ENCODE results near the gene FAM83B. TPM values are rescaled to one million over a fixed set of nuclear protein-coding genes. Genes with fewer than 3 reads are reported as not detected.
A peak's percentile ranks its signal among the peaks of the same experiment; 100 is the strongest.

The FAM83B gene
- total RNA-seq, 1 experiment from 2014 or later, result 5.7 TPM

DNA sequence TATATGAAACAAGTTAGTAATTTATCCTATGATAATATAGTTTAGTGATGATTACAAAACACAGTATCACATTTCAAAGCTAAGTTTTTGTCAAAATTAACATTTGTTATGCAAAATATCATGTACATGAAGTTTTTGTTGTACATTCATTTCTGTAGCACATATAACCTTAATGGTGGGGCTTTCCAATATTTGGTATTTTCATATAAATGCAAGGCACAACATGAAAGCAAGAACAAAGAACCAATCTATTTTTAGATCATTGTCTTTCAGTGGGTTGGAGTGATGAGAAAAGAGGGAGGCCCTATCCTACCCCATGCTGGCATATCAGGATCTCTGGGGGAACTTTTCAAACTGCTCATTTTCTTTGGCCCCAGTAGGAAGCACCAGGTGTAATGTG is 53.4 kb downstream of the FAM83B start:
- no peaks in the 10 kb centered on the region for H4K20me1 ChIP-seq (ENCODE audit: control insufficient read depth, insufficient read depth, insufficient read length)
- H2BK5ac ChIP-seq (ENCODE audit: insufficient read length, low read length), result no peak overlapping the region
- Mint-ChIP-seq H3K36me3 (ENCODE audit: insufficient read depth in 1 of 3, low read depth in 3 of 3) (no peaks in the 10 kb centered on the region), H3K27me3 (ENCODE audit: low read depth) (no peaks in the 10 kb centered on the region), H3K9me3 (no peaks in the 10 kb centered on the region), H3K4me1 (peaks cover 11% of the 10 kb centered on the region in 2 experiments), H3K27ac (peak overlapping the region in 1 of 3 experiments; percentile 6; a peak in 2 of 7 replicates), H3K4me3 (no peak overlapping the region)
- H3K79me2 ChIP-seq (ENCODE audit: insufficient read depth, low read length), result no peaks in the 10 kb centered on the region
- H4K91ac ChIP-seq (ENCODE audit: insufficient read length, low read depth, low read length), result no peak overlapping the region
- H4K5ac ChIP-seq (ENCODE audit: insufficient read length, low read depth, low read length), result no peak overlapping the region
- no peak overlapping the region for H2BK120ac ChIP-seq (ENCODE audit: low read depth, low read length, poor library complexity, severe bottlenecking)
- H2AK5ac ChIP-seq (ENCODE audit: insufficient read length, low read length), result no peak overlapping the region
- H3K79me1 ChIP-seq (ENCODE audit: insufficient read depth, low read depth, low read length, poor library complexity, severe bottlenecking), result no peaks in the 10 kb centered on the region
- H3K4me1 ChIP-seq (ENCODE audit: insufficient read depth, low read length), result no peaks in the 10 kb centered on the region
- H2BK15ac ChIP-seq (ENCODE audit: low read depth, low read length), result no peak overlapping the region
- no peak for DNase-seq
- H3K9me3 ChIP-seq (ENCODE audit: control insufficient read depth, low read depth, low read length), result no peaks in the 10 kb centered on the region
- H3K23ac ChIP-seq (ENCODE audit: insufficient read length, low read depth, low read length), result no peak overlapping the region
- no peak overlapping the region for H3K4me2 ChIP-seq (ENCODE audit: insufficient read depth, insufficient read length, low read length)
- H3K56ac ChIP-seq (ENCODE audit: insufficient read length, low read depth, low read length), result no peak overlapping the region
- no peak overlapping the region for H2BK20ac ChIP-seq (ENCODE audit: low read depth, low read length, poor library complexity, severe bottlenecking)
- no peak overlapping the region for H3K27ac ChIP-seq (ENCODE audit: insufficient read length, low read depth, low read length)
- no peaks in the 10 kb centered on the region for H3K23me2 ChIP-seq (ENCODE audit: insufficient read length, low read depth, low read length, poor library complexity, severe bottlenecking)
- no peak overlapping the region for H2BK12ac ChIP-seq (ENCODE audit: insufficient read length, low read depth, low read length)
- H3K18ac ChIP-seq (ENCODE audit: insufficient read length, low read depth, low read length), result no peak overlapping the region
- no peak overlapping the region for H3K4ac ChIP-seq (ENCODE audit: low read depth, low read length)
- no peak overlapping the region for H3K9ac ChIP-seq (ENCODE audit: extremely low read depth, insufficient read length, low read length)
- H2AFZ ChIP-seq (ENCODE audit: low read length), result no peak overlapping the region
- H3K14ac ChIP-seq (ENCODE audit: insufficient read depth, low read length), result no peak overlapping the region
- no peak overlapping the region for H4K8ac ChIP-seq (replicated peaks; ENCODE audit: insufficient read length, low read depth, low read length)
- no peaks in the 10 kb centered on the region for H3K27me3 ChIP-seq (ENCODE audit: insufficient read depth, low read length)
- no peak for TF ChIP-seq CTCF (conservative IDR thresholded peaks at IDR 0.05)
- H3T11ph ChIP-seq (ENCODE audit: low read length), result no peak overlapping the region

All from H9 (cell line).